GM13976 (cell line): ENCODE measurements around the gene DDX4.
"Not testable (repeated sequence)": the region's sequence is repeated elsewhere in the genome, so short reads cannot be mapped to it uniquely, and the experiment has no call there.

Experiments
- DNase-seq: peaks from one replicate; pipeline ENCODE4 v3.0.0; 2012; ENCODE audit warnings: low spot score
- CTCF ChIP-seq: IDR thresholded peaks from 2 replicates; pipeline ENCODE4 v1.5.1; 2012; ENCODE audit warnings: borderline replicate concordance, mild to moderate bottlenecking; ENCODE audit not compliant: insufficient read depth; ENCODE audit errors: extremely low read depth, missing control alignments, control extremely low read depth
- in situ Hi-C: fragments of 300-500 bp; cut with MboI; formaldehyde crosslinking; loops from one replicate; pipeline ENCODE4 v1.12.0; 2022; ENCODE audit warnings: low sequenced_read_pairs, mixed read lengths, inconsistent platforms; ENCODE audit not compliant: unreplicated experiment

DDX4 gene

GRCh38 chr5:55749387-55749786 lies 11.5 kb downstream of the DDX4 start:
- no peak for DNase-seq
- TF ChIP-seq CTCF = no peak
- in situ Hi-C loops = no loop called here

DNA sequence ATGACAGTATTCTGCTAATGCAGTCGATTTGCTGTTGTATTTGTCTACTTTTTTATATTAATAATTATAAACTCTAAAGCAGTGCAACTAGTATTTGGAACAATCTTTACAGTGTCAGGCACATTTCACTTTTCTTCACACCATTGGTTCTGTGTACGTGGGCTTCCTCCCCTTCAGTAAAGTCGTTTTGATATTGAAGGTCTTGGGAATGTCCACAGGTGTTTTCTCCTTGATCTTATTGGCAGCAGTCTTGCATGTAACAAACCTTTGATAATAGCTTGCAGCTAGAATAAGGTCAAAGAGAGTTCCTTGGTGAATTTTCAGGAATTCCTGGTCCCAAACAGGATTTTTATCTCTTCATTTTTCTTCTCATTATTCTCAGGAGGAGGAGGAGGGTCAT lies 12.2 kb downstream of the DDX4 start:
- no peak for DNase-seq
- TF ChIP-seq CTCF = no peak
- in situ Hi-C loops = no loop called here

DNA sequence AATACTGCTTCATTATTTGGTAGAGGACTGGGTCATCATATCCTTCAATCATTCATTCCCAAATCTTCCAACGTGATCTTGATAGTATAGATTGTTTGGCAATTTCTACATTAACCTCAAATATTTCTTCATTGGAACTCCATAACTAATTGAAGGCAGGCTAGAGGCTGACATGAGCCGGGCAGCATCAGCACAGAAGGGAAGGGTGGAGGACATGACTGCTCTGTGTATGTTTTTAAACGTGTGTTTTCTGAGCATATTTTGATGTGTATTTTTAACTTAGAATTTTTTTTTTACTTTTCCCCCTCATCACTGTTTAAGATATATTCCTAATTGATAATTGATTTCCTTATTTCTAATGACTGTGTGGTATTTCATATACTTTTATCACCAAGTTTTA lies 12.6 kb downstream of the DDX4 start:
- in situ Hi-C loops = no loop called here
- no peak for TF ChIP-seq CTCF
- DNase-seq = no peak

DNA sequence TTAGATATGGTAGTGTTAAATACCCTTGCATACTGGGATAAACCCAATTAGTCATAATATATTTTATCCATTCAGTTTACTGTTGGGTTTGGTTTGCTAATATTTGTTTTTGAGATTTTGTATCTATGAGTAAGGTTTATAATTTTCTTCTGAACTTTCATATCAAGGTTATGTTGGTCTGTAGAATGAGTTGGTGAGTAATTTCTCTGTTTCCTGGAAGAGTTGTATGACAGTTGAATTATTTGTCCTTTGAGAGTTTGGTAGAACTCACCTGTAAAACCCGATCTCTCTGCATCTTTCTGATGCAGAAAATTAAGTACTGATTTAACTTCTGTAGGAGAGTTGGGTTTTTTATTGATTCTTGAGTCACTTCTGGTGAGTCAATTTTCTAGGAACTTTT lies 20.4 kb downstream of the DDX4 start:
- TF ChIP-seq CTCF = no peak
- DNase-seq = no peak
- in situ Hi-C loops = no loop called here

- in situ Hi-C loops = no loop called here
- no peak for TF ChIP-seq CTCF
- no peak for DNase-seq
Observed at GRCh38 chr5:55758714-55759113, 20.9 kb downstream of the DDX4 start.

- DNase-seq, in situ Hi-C loops: not testable (repeated sequence)
Observed at GRCh38 chr5:55761721-55762120, 23.9 kb downstream of the DDX4 start.

GRCh38 chr5:55763746-55764420 lies 26.0 kb downstream of the DDX4 start:
- no peak for DNase-seq
- in situ Hi-C loops = no loop called here
- TF ChIP-seq CTCF = no peak
